GM19193 (cell line): ENCODE data around the gene EYS.

Experiments used
- POLR2A ChIP-seq: IDR thresholded peaks from 4 replicates; pipeline ENCODE4 v1.6.1; 2011; ENCODE audit not compliant: insufficient read depth, insufficient read length; ENCODE audit errors: extremely low read depth

Gene EYS

GRCh38 chr6:65117817-65118409 lies 589.1 kb downstream of the EYS start:
- no peak for TF ChIP-seq POLR2A

- TF ChIP-seq POLR2A = no peak
These were observed 590.7 kb downstream of the EYS start for GRCh38 chr6:65116326-65116725.

- no peak for TF ChIP-seq POLR2A
These were observed 593.4 kb downstream of the EYS start for GRCh38 chr6:65113581-65113980.

- no peak for TF ChIP-seq POLR2A
These were observed 594.6 kb downstream of the EYS start for GRCh38 chr6:65112435-65112834.

GRCh38 chr6:65110031-65110430 lies 597.0 kb downstream of the EYS start:
- no peak for TF ChIP-seq POLR2A

- no peak for TF ChIP-seq POLR2A
These were observed 608.7 kb downstream of the EYS start for GRCh38 chr6:65098349-65098748.

GRCh38 chr6:65091561-65091960 lies 615.5 kb downstream of the EYS start:
- no peak for TF ChIP-seq POLR2A

- no peak for TF ChIP-seq POLR2A
These were observed 618.5 kb downstream of the EYS start for GRCh38 chr6:65088575-65088974.

GRCh38 chr6:65081756-65082155 lies 625.3 kb downstream of the EYS start:
- TF ChIP-seq POLR2A = no peak

GRCh38 chr6:65075705-65076230 lies 631.3 kb downstream of the EYS start:
- TF ChIP-seq POLR2A = no peak

- TF ChIP-seq POLR2A = no peak
These were observed 634.5 kb downstream of the EYS start for GRCh38 chr6:65072500-65072899.

- no peak for TF ChIP-seq POLR2A
These were observed 635.5 kb downstream of the EYS start for GRCh38 chr6:65071480-65071879.

- no peak for TF ChIP-seq POLR2A
These were observed 642.2 kb downstream of the EYS start for GRCh38 chr6:65064844-65065243.

- TF ChIP-seq POLR2A = no peak
These were observed 647.5 kb downstream of the EYS start for GRCh38 chr6:65059568-65059967.

- no peak for TF ChIP-seq POLR2A
These were observed 651.5 kb downstream of the EYS start for GRCh38 chr6:65055545-65055944.

- no peak for TF ChIP-seq POLR2A
These were observed 654.4 kb downstream of the EYS start for GRCh38 chr6:65052626-65053025.

- no peak for TF ChIP-seq POLR2A
These were observed 661.2 kb downstream of the EYS start for GRCh38 chr6:65045801-65046200.
